NOMO-1 (cell line): ENCODE measurements around the gene ZNRD2.
A peak's percentile ranks its signal among the peaks of the same experiment; 100 is the strongest.

Experiments used
- DNase-seq, 2 experiments: peaks; one replicate each; lab custom pipeline; 2025; ENCODE audit not compliant: unreplicated experiment in 2 of 2; lab: John Stamatoyannopoulos, UW

The ZNRD2 gene

DNA sequence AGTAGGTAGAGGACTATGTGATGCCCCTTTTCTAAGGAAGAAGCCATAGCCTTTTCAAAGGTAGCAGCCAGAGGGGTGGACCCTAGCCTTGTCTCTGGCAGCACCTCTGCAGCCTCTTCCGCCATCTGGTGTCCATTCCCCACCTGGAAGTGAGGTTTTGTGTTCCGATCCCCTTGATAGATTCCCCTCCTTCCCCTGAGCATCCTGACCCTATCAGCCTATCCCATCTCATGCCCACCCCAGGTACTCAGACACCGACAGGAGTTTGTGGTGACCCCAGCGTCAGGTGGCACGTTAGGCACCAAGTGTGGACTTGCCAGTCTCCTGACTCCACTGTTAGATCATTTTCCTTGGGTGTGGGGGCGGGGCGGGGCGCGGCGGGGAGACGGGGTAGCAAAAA lies 1.7 kb downstream of the ZNRD2 start:
- DNase-seq, result peak in 1 of 2 experiments; percentile 28

DNA sequence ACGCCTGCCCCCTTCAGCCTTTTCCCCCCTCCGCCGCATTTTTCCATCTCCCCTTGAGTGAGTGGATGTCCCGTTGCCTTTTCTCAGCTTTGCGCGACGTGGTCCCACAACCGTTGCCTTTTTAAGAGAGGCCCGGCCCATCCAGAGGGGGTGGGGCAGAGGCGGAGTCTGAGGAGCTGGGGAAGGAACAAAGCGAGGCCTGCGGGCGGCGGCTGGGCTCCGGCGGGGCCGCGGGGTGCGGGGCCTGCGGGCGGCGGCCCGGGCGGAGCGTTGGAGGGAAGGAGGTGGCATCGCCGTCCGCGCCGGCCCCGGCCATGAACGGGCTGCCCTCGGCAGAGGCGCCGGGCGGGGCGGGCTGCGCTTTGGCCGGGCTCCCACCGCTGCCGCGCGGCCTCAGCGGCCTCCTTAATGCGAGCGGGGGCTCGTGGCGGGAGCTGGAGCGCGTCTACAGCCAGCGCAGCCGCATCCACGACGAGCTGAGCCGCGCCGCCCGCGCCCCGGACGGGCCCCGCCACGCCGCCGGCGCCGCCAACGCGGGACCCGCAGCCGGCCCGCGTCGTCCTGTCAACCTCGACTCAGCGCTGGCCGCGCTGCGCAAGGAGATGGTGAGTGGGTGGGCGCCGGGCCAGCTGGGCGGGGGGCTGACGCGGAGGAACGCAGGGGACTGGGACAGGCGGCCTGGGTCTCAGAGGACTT lies 2.2 kb downstream of the ZNRD2 start, which contains the start of gene FAM89B:
Gene FAM89B (plus strand): TSS at position 183 of the 696 bp plus-strand sequence. CDS start 132 bp downstream, at position 315.
- DNase-seq, result peak; percentile 84 to 93

DNA sequence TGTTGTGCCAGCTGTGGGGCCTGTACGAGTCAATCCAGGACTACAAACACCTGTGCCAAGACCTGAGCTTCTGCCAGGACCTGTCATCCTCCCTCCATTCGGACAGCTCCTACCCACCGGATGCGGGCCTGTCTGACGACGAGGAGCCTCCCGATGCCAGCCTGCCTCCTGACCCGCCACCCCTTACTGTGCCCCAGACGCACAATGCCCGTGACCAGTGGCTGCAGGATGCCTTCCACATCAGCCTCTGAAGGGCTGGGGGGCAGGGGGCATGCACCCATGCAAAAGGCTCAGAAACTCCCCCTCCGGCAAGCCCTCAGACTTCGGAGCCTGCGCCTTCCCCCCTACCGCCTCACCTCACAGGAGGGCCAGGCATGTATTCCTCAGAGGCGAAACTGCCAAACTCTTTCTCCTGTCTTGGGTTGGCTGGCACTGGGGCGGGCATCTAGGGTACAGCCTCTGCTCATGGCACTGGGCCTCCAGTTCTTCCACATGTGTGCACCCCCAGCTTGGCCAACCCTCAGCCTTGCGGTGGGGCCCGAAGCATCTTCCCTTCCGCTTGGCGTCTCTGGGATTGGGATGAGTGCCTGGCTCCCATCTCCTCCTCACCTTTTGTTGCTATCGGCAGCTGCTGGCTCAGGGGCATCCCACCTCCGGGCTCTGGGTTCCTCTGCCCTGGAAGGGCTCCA lies 3.3 kb downstream of the ZNRD2 start:
- no peak for DNase-seq

DNA sequence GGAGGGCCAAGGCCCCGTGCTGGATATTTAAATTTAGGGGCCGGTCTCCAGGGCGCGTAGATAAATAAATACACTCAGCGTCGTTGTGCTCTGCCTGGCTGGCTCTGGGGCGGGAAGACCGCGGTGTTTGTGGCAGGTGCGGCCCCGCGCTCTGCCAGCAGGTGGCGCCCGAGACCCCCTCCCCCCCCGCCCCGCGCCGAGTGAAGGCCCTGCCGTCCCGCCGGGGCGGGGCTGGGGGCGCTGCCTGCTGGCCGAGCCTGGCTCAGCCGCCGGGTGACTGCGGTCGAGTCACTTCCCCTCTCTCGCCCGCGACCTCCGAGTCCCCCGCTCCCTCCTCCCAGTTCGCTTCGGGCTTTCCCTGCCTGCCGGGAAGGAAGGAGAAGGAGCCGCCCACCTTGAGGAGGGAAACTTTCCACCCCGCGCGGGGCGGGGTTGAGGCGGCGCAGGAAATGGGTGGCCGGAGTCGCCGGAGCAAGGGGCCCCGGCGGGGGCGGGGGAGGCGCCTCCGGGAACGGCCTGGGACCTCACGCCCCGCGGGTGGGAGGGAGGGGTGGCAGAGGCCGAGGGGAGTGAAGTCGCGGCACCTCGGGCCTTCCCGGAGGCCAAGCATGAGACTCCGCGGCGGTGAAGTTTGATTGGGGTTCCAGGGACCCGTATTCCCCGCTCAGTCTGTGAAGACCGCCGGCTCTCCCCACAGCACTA lies 4.0 kb downstream of the ZNRD2 start:
- peak; percentile 96 for DNase-seq

DNA sequence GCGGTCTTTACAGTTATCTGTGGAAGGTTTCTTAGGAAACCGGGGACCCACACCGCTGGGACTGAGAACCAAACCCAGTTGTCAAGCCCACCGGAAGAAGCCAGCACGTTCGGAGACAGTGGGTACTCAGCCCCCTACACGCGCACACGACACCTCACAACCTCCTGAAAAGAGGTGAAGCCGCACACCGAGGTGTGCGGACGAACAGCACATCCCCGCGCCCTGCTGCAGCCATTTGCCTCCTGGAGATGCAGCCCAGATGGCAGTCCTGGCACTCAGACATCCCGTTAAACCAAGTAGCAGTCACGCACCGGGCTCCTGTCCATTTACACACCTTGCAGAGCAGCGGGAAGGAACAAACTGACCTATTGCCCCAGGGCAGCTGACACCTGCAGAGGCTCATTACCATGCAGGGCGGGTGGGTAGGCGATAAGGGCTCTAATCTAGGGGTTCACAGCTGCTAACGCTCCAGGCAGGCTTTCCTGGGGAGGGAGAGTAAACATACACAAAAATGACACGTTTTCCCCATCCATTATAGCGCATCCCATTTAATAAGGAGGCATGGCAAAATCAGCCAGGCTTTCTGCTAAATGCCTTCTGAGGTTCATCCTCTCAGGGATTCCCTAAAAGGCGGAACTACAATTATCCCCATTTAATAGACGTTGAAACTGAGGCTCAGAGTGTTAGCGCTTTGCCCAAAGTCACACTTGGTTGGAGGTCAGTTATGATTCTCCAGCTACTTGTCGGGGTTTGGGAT lies 4.7 kb downstream of the ZNRD2 start:
- no peak for DNase-seq

DNA sequence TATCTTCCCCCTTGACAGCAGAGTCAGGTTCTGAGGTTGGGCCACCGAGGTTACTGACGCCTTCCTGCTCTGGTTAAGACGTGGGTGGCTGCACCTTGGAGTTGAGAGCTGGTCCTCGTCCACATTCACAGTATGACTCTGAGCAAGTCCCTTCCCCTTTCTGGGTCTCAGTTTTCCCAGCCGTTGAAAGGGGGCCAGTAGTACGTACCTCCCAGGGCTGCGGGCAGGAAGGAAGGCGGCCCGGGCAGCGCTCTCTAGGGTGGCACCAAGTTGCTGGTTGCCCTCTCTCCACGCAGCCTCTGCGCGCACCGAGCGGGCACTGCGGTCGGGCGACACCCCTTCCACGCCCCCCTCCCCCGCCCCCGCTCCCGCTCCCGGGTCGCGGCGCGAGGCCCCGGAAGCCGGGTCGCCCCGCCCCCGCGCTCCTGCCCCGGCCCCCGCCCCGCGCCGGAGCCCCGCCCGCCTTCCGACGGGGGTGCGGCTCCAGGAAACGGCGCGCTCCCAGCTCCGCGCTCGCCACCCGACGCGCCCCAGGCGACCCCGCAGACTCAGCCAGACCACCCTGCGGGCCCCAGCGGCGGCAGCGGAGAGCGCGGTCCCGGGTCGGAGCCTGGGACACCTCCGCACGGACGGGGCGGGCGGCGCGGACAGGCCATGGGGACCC lies 5.4 kb downstream of the ZNRD2 start, which contains the start of gene EHBP1L1:
Gene EHBP1L1 (plus strand): TSS at position 486 of the 664 bp plus-strand sequence. CDS start 250 bp downstream, outside the sequence.
- peak; percentile 60 to 69 for DNase-seq

DNA sequence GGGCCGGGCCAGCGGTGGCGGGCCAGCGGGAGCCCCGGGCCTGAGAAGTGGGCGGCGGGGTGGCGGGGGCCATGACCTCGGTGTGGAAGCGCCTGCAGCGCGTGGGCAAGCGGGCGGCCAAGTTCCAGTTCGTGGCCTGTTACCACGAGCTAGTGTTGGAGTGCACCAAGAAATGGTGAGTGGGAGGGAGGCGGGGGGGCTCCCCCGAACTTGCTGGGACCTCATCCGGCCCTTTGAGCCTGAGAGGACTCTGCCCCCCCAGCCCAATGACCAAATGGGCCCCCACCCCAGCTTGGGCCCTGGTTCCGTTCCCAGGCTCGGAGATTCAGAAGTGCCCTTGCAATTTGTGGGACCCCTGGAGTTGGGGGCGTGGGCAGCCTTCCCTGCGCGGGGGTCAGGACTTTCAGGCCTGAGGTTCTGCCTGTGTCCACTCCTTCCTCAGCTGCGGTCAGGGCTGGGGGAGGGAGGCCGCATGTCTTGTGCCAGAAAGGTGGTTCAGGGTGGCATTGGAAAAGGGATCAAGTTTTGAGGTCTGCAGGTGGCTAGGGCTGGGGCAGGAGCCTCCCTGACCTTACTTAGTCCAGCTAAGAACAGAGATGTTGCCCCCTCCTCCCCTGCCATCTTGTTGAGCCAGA lies 6.1 kb downstream of the ZNRD2 start:
- DNase-seq, result no peak

DNA sequence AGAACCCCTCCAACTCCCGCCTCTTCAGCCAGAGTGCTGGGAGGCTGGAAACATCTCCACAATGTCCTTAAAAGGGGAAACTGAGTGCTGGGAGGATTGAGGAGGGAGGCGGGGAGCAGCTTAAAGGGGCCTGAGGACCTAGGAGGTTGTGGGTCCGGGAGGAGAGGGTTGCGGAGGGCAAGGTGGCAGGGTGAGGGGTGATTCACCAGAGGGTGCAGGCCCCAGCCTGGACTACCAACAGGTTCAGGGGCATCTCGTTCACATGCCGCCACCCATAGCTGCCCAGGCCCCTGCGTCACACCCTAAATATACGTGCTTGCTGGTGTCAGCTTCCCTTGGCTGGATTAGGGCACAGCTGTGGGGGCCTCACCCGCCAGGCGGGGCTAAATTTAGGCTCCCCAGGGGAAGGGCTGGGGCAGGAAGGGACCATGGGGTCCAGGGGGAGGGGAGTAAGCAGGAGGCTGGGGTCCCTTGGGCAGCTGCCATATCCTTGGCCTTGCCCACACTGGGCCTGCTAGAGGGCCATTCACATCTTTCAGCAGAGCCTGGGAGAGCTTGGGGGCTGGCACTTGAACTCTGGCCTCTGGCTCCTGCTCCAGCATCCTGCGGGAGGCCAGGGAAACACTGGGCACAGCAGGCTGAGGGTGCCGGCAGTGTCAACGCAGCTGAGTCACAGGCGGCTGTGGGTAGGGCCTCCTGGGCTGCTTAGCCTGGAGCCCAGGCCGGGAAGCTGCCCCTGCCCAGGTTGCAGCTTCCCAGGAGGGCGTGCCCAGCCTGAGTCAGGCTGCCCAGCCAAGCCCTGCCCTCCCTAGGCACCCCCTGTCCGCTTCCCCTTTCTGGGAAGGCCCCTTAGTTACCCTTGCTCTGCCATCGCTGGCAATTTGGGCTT lies 6.8 kb downstream of the ZNRD2 start:
- DNase-seq, result peak; percentile 79 to 84

DNA sequence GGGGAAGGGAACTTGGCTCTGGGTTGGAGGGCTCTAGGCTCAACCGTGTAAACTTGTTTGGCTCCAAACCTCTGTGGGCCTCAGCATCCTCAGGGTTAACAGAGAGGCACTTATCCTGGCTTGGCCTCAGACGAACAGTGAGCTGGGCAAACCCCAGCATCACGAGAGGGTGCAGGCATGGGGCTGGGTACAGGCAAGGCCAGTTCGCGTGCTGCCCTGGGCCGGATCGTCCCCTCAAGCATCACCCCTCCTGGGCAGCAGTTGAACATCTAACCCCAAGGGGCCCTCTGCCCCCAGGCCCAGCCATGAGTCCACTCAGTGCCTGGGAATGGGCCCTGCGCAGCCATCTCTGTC lies 7.5 kb downstream of the ZNRD2 start:
- no peak for DNase-seq

DNA sequence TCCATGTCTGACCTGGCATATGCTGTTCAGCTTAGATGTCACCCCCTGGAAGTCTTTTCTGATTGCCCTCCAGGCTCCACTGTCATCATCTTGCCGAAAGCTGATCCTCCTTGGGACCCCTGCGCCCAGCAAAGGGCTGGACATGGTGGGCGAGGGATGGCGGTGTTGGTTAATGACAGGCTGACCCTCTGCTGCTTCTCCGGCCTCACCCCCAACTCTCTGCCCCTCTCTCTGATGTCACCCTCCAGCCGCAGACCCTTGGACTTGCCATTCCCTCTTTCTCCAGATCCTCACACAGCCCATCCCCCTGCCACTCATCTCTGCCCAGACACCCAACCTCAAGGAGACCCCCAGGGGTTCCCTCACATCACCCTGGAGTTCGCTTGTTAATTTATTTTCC lies 7.9 kb downstream of the ZNRD2 start:
- DNase-seq, result no peak

DNA sequence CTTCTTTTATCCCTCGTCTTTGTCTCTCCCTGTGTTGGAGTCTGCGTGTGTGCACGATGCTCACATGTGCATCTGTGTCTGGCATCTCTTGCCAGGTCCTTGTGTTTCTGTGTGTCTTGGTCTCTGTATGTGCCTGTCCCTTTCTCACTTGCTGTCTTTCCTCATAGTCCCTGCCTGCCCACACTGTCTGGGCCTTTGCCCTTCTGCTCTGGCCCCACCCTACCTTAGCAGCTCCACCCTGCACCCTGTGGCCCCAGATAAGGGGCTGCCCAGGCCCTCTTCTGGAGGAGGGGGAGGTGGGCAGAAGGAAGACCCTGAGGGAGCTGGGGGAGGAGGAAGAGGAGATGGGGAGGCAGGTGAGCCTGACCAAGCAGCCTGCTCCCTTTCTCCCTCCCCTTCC lies 8.4 kb downstream of the ZNRD2 start:
- DNase-seq, result no peak

DNA sequence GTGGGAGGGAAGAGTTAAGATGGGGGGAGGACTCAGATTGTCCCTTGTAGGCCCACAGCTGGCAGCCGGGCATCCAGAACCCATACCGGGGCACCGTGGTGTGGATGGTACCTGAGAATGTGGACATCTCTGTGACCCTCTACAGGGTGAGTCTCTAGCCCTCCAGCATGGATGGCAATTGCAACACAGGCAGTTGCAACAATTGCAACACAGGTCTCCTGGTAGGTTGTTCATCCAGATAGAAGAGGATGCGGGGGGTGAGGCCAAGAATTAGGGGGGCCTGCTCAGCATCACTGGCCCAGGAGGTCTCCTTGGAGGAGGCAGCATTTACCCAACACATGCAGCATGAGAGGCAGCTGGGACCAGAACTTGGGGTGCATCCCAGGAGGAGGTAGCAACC lies 9.0 kb downstream of the ZNRD2 start:
- peak; percentile 11 to 22 for DNase-seq

DNA sequence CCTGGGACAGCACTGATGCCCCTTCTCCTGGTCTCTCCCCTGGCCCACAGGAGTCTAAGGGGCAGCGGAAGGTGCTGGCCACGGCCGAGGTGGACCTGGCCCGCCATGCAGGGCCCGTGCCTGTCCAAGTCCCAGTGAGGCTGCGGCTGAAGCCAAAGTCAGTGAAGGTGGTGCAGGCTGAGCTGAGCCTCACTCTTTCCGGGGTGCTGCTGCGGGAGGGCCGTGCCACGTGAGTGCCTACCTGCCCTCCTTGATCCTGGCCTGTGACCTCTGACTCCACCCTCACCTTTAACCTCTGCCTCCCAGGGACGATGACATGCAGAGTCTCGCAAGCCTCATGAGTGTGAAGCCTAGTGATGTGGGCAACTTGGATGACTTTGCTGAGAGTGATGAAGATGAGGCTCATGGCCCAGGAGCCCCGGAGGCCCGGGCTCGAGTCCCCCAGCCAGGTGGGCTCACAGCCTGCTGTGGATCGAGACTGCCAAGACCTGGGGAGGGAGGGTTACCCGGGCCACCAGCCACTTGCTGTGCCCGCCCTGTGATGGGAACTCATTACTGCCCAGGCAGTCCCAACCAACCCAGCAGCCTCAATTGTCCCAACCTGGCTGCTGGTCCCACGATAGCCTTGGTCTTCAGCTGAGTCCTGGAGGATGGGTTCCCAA lies 9.9 kb downstream of the ZNRD2 start:
- no peak for DNase-seq

DNA sequence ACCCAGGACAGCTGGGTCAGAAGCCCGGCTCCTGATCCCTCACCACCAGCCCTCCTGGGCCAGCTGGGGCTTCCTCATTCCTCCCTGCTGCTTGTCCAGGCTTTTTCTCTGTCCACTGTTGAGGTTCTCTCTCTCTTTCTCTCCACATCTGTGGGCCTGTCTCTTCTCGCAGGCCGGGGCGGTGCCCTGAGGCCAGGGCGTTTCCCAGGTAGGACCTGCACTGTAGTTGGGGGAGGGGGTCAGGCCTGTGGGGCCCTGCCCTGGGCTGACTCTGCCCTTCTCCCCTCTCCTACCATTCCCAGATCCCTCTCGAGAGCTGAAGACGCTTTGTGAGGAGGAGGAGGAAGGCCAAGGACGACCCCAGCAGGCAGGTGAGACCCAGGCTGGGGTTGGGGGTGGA lies 10.5 kb downstream of the ZNRD2 start:
- DNase-seq, result no peak

DNA sequence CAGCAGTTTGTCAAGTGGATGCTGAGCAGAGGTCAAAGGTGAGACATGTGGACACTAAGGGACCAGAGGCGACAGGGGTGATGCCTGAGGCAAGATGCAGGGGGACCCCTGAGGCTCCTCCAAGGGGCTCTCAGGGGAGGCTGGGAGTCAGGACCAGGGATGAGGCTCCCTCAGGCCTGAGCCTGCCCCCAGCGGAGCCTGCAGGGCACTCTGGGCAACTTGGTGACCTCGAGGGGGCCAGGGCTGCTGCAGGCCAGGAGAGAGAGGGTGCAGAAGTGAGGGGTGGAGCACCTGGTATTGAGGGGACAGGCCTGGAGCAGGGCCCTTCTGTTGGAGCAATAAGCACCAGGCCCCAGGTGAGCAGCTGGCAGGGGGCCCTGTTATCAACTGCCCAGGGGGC lies 11.7 kb downstream of the ZNRD2 start:
- no peak for DNase-seq

DNA sequence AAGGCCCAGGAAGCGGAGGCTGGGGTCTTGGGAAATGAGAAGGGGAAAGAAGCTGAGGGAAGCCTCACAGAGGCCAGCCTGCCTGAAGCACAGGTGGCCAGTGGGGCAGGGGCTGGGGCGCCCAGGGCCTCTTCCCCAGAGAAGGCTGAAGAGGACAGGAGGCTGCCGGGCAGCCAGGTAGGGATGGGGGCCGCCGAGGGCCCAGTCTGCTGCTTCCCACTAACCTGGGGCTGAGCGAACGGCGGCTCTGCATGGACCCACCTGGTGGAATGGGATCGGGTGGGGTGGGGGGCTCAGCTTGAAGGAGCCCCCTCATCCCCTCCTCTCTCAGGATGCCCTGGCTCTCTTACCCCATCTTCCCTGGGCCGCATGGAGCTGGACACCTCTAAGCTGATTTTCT lies 13.3 kb downstream of the ZNRD2 start:
- no peak for DNase-seq

DNA sequence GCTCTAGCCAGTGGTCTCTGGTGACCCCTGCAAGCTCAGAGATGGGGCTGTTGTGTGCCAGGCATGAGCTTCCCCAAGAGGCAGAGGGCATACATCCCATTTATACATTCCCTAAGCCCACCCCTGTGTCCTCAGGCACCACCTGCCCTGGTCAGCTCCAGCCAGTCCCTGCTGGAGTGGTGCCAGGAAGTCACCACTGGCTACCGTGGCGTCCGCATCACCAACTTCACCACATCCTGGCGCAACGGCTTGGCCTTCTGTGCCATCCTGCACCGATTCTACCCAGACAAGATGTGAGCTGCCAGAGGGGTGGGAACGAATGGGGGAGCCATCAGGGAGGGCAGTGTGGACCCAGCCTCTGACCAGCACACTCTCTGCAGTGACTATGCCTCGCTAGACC lies 13.8 kb downstream of the ZNRD2 start:
- no peak for DNase-seq

DNA sequence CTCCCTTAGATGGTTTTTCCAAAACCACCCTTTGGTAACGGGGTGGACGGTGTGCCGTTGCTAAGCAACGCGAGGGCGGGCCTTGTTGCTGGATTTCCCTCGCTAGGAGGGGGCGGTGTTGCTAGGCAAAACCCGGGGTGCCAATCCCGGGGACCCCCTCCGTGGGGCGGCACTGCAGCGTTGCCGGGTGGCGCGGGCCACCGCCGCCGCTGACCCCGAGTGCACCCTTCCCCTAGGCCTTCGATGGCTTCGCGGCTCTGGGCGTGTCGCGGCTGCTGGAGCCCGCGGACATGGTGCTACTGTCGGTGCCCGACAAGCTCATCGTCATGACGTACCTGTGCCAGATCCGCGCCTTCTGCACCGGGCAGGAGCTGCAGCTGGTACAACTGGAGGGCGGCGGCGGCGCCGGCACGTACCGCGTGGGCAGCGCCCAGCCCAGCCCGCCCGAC lies 14.5 kb downstream of the ZNRD2 start:
- DNase-seq, result no peak
